ENCODE measurements around the gene TCEAL3. TPM values are rescaled to one million over a fixed set of nuclear protein-coding genes. Genes with fewer than 3 reads are reported as not detected.
"Not testable (repeated sequence)": the region's sequence is repeated elsewhere in the genome, so short reads cannot be mapped to it uniquely, and the experiment has no call there.

TCEAL3 gene
- total RNA-seq, 2 experiments from 2014 or later, result 4.4 to 6.2 TPM

DNA sequence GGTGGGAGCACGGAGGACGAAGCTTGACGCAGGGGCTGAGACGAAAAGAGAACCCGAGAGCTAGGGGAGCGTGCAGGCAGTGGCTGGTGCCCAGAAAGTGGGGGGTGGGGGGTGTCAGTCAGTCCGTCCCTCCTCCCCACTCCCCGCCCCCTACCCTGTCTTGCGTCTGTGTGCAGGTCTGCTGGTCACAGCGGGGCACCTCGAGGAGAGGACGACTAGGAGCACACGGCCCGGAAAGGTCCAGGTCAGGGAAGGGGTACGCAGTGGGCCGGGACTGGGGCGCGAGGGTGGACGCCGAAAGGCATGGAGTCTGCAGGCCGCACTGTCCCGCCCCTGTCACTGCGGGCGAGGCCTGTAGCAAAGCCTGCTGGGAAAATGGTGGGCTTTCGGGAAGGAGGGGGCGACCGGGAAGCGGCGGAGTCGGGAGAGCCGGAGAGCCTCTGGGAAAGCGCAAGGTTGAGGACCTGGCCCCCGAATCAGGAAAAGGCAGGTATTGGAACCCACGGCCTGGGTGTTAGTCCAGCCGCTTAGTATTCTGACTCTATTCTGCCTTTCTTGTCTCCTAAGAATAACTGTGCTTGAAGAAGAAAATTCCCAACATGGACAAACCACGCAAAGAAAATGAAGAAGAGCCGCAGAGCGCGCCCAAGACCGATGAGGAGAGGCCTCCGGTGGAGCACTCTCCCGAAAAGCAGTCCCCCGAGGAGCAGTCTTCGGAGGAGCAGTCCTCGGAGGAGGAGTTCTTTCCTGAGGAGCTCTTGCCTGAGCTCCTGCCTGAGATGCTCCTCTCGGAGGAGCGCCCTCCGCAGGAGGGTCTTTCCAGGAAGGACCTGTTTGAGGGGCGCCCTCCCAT is 21.8 kb downstream of the TCEAL3 start:
- H3K9me3 Mint-ChIP-seq, result no peaks in the 10 kb centered on the region
- H3K4me1 Mint-ChIP-seq (ENCODE audit: low read depth), result peaks cover 19% of the 10 kb centered on the region
- H3K4me3 Mint-ChIP-seq, result peak overlapping the region; percentile 87
- H3K27me3 Mint-ChIP-seq (ENCODE audit: low read depth), result no peaks in the 10 kb centered on the region
- intact Hi-C loops (cut with micrococcal nuclease), result loop anchor here (2.0 to 5.0 kb wide), 4 partner anchors 21 to 289 kb away; no protein-coding TSS in a partner anchor
- peak overlapping the region; percentile 87 for H3K27ac Mint-ChIP-seq
- CTCF ChIA-PET, result interaction anchor here (0.6 to 0.7 kb wide), 2 partner anchors 55 to 574 kb away, joined by 3 read pairs; no protein-coding TSS in a partner anchor
- peak; percentile 33 for DNase-seq
- no peaks in the 10 kb centered on the region for H3K36me3 Mint-ChIP-seq (ENCODE audit: low read depth)

DNA sequence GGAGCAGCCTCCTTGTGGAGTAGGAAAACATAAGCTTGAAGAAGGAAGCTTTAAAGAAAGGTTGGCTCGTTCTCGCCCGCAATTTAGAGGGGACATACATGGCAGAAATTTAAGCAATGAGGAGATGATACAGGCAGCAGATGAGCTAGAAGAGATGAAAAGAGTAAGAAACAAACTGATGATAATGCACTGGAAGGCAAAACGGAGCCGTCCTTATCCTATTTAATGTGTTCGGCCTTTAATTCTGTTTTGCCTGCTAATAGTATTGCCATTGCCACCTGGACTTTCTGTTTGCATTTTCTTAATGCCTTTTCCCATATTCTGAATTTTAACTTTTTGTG is 22.4 kb downstream of the TCEAL3 start:
- CTCF ChIA-PET, result interaction anchor here (0.6 to 0.7 kb wide), 2 partner anchors 55 to 81 kb away, joined by 3 read pairs; partner anchors contain the start of gene TMEM31

DNA sequence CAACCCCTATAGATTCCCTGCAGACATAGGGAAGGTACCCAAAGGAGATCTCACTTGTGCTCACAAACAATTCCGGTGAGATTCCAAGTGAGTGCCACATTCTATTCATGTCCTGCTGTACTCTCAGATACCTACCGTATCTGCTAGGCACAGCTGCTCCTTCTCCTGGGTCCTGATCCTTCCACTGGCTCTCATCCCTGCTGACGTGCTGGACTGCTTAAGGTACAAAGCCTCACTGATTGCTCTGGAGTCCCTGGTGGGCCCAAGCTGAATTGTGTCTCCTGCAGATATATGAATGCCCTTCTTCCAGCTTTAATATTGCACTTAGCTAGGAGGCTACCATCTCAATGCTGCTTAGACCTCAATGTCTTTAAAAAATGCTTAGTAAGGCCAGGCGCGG is 23.4 kb downstream of the TCEAL3 start:
- no peak for DNase-seq
- Mint-ChIP-seq H3K4me1 (ENCODE audit: low read depth) (peaks cover 19% of the 10 kb centered on the region), H3K27ac (no peak overlapping the region), H3K36me3 (ENCODE audit: low read depth) (no peaks in the 10 kb centered on the region), H3K4me3 (no peak overlapping the region), H3K27me3 (ENCODE audit: low read depth) (no peaks in the 10 kb centered on the region), H3K9me3 (no peaks in the 10 kb centered on the region)
- CTCF ChIA-PET, result interaction anchor here (0.6 to 1.1 kb wide), 3 partner anchors 17 to 505 kb away, joined by 3 read pairs; no protein-coding TSS in a partner anchor
- intact Hi-C loops (cut with micrococcal nuclease), result no loop called here

More for the DNA sequence above, 22.4 kb downstream of the TCEAL3 start:
- H3K4me3 Mint-ChIP-seq, result peak overlapping the region; percentile 87
- DNase-seq, result no peak
- peaks cover 19% of the 10 kb centered on the region for H3K4me1 Mint-ChIP-seq (ENCODE audit: low read depth)
- no peaks in the 10 kb centered on the region for H3K27me3 Mint-ChIP-seq (ENCODE audit: low read depth)
- H3K36me3 Mint-ChIP-seq (ENCODE audit: low read depth), result no peaks in the 10 kb centered on the region
- intact Hi-C loops (cut with micrococcal nuclease), result no loop called here
- H3K9me3 Mint-ChIP-seq, result no peaks in the 10 kb centered on the region
- no peak overlapping the region for H3K27ac Mint-ChIP-seq

DNA sequence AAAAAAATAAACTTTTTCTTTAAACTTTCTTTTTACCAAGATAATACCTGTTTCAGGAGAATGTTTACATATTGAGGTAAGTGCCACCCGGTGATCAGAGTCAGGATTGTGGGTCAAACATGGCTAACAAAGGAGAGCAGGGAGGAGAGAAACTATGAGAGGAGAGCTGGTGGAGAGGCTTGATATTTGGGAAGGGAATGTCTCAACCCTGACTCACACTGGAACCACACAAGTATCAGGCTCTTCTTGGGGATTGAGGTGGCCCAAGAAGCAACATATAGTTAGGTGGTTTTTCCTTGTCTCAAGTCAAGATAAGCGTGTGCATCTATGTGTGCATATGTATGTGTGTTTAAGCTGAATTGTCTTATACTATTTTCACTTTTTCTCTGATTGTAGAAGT is 27.7 kb downstream of the TCEAL3 start:
- no peaks in the 10 kb centered on the region for H3K36me3 Mint-ChIP-seq (ENCODE audit: low read depth)
- no peak for DNase-seq
- no peaks in the 10 kb centered on the region for H3K27me3 Mint-ChIP-seq (ENCODE audit: low read depth)
- no peak overlapping the region for H3K4me3 Mint-ChIP-seq
- H3K9me3 Mint-ChIP-seq, result no peaks in the 10 kb centered on the region
- no peak overlapping the region for H3K27ac Mint-ChIP-seq
- intact Hi-C loops (cut with micrococcal nuclease), result no loop called here
- CTCF ChIA-PET, result no interaction called here
- no peaks in the 10 kb centered on the region for H3K4me1 Mint-ChIP-seq (ENCODE audit: low read depth)

DNA sequence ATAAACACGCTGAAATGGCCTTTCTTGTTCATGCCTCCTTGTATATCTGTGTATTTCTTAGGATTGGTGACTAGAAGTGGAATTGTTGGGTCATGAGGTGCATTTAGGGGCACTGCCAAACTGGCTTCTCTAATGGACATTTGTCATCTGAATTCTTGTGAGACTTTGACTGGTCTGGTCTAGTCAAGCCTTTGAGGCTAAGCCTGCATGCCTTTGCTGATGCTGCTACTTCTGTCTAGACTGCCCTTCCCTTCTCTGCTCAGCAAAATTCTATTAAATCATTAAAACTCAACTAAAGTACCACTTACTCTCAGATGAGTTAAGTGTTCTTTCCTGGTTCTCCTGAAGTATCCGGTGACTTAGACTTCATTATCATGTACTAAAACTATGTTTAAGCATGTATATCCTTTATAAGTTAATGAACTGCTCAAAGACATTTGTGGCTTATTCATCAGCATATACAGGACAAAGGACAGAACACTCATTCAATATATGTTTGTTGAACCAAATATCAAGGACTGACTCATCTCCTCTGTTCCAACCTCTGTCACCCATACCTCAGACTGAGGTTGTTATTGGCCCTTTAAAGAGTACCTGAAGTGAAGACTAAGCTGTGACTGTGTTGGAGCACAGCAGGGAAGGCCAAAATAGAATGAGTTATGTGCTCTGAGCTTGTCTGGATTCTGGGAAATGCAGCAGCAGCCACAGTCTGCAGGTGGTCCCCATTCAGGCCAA is 30.0 kb downstream of the TCEAL3 start:
- no peaks in the 10 kb centered on the region for H3K9me3 Mint-ChIP-seq
- no peaks in the 10 kb centered on the region for H3K36me3 Mint-ChIP-seq (ENCODE audit: low read depth)
- intact Hi-C loops (cut with micrococcal nuclease), result no loop called here
- H3K4me1 Mint-ChIP-seq (ENCODE audit: low read depth), result no peaks in the 10 kb centered on the region
- H3K27me3 Mint-ChIP-seq (ENCODE audit: low read depth), result no peaks in the 10 kb centered on the region
- no peak for DNase-seq
- no peak overlapping the region for H3K27ac Mint-ChIP-seq
- CTCF ChIA-PET, result no interaction called here
- no peak overlapping the region for H3K4me3 Mint-ChIP-seq

DNA sequence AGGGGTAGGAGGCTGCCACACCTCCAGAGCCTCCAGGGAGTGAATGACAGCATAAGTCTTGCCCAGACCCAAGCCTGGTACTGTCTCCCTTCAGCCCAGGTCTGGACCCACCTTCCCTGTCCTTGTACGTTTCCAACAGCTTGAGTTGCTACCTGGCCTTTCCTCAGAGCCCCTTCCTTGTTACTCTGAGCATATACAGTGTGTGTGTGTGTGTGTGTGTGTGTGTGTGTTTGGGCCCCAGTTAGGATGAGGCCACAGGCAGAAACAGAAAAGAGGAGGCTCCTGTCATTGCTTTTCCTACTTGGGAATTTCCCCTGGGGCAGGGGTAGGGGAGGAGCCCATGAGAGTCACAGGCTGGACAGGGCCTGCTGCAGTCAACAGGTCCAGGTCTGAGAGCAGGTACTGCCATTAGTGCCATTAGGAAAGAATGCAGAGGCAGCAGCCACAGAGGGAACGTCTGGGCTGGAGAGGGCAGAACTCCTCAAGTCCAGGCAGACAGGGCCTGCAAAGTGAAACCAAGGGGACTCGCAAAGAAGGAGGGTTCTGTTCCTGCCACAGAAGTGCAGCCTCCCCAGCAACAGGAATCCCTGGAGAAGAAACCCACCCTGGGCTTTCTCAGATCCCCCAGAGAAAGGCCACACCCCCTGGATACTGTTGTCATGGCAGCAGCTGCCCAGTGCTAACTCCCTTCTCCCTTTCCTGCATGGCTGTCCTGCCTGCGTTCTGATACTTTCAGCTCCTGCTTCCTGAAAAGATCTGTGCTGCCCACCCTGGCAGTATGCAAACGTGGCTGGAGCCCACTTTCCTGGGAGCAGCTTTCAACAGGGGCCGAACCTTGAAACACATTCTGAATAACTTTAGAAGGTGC is 30.9 kb downstream of the TCEAL3 start:
- H3K9me3 Mint-ChIP-seq; H3K27ac Mint-ChIP-seq; H3K36me3 Mint-ChIP-seq (ENCODE audit: low read depth); intact Hi-C loops (cut with micrococcal nuclease); CTCF ChIA-PET; H3K4me3 Mint-ChIP-seq; H3K4me1 Mint-ChIP-seq (ENCODE audit: low read depth); DNase-seq; H3K27me3 Mint-ChIP-seq (ENCODE audit: low read depth): not testable (repeated sequence)

DNA sequence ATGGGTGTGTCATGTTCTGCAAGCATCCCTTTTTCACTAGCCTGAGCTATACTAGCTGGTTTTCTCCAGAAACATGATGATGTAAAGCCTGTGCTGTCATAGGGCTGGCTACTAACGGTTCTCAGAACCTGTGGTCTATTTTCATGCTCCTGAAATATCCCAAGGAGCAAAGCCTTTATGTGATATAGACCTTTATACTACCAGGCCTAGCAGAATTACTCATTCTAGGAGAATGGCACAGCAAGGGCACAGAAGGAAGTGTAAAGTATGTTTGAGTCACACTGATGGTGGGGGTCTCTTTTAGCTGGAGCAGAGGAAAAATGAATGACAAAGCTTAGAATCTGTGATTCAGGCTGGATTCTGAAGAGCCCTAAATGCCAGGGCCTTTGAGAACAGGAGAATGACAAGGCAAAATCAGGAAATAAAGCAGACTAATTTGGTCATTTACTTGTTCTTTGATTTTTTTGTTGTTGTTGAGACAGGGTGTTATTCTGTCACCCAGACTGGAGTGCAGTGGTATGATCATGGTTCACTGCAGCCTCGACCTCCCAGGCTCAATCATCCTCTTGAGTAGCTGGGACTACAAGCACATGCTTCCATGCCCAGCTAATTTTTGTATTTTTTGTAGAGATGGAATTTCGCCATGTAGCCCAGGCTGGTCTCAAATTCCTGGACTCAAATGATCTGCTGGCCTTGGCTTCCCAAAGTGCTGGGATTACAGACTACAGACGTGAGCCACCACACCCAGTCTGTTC is 32.8 kb downstream of the TCEAL3 start:
- CTCF ChIA-PET, result no interaction called here
- Mint-ChIP-seq H3K9me3 (no peaks in the 10 kb centered on the region), H3K27me3 (ENCODE audit: low read depth) (no peaks in the 10 kb centered on the region), H3K4me3 (no peak overlapping the region), H3K36me3 (ENCODE audit: low read depth) (no peaks in the 10 kb centered on the region), H3K27ac (no peak overlapping the region), H3K4me1 (ENCODE audit: low read depth) (no peaks in the 10 kb centered on the region)
- no peak for DNase-seq
- intact Hi-C loops (cut with micrococcal nuclease), result no loop called here

DNA sequence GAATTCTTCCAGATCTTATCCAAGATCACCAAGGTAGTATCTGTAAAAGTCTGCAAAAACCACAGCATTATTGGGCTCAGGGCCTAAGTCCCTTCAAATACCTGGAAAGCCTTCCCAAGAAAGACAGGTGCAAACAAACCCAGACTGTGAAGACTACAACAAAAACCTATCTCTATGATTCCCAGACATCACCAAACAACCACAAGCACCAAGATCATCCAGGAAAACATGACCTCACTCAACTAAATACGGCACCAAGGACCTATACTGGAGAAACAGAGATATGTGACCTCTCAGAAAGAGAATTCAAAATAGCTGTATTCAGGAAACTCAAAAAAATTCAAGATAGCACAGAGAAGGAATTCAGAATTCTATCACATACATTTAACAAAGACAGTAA is 36.4 kb downstream of the TCEAL3 start:
- Mint-ChIP-seq H3K27ac (no peak overlapping the region), H3K36me3 (ENCODE audit: low read depth) (no peaks in the 10 kb centered on the region), H3K4me1 (ENCODE audit: low read depth) (no peaks in the 10 kb centered on the region), H3K27me3 (ENCODE audit: low read depth) (no peaks in the 10 kb centered on the region), H3K9me3 (no peaks in the 10 kb centered on the region), H3K4me3 (no peak overlapping the region)
- CTCF ChIA-PET, result no interaction called here
- DNase-seq, result no peak
- intact Hi-C loops (cut with micrococcal nuclease), result no loop called here

DNA sequence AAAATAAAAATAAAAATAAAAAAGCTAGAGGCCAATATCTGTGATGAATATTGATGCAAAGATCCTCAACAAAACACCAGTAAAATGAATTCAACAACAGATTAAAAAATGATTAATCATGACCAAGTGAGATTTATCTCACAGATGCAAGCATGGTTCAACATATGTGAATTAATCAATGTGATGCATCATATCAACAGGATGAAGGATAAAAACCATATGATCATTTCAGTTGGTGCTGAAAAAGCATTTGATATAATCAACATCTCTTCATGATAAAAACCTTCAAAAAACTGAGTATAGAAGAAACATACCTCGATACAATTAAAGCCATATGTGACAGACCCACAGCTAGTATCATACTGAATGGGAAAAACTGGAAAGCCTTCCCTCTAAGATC is 39.9 kb downstream of the TCEAL3 start:
- no peaks in the 10 kb centered on the region for H3K36me3 Mint-ChIP-seq (ENCODE audit: low read depth)
- H3K4me1 Mint-ChIP-seq (ENCODE audit: low read depth), result no peaks in the 10 kb centered on the region
- H3K9me3 Mint-ChIP-seq, result no peaks in the 10 kb centered on the region
- no peak overlapping the region for H3K4me3 Mint-ChIP-seq
- H3K27me3 Mint-ChIP-seq (ENCODE audit: low read depth), result no peaks in the 10 kb centered on the region
- DNase-seq, result no peak
- CTCF ChIA-PET, result interaction anchor here (1.1 kb wide), 1 partner anchor 17 kb away, joined by 3 read pairs; no protein-coding TSS in a partner anchor
- intact Hi-C loops (cut with micrococcal nuclease), result no loop called here
- no peak overlapping the region for H3K27ac Mint-ChIP-seq

DNA sequence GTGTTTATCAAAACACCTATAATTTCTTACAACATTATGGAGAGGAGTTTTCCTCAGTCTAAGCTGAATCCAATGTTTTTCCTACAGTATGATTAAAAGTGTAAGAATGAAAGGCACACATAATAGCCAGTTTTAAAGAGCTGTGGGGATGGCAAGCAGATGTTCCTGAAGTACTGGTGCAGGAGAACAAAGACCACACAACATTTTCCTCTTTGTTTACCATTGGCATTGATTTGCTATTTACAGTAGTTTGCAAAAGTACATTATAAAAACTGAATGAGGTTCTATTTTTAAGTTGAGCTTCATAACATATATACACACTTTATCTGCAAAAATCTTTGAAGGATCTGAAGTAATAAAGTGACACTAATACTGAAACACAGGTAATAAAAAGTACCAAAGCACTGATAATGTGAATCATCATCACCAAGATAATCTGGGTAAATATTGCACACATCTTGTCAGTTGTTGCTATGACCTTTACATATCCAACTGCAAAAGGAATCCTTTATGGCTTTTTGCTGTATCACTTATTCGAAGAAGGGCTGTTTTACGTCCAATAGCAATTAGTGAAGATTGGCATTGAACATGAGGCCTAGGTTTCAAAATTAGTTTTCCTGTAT is 43.5 kb downstream of the TCEAL3 start:
- CTCF ChIA-PET, result no interaction called here
- Mint-ChIP-seq H3K27me3 (ENCODE audit: low read depth) (no peaks in the 10 kb centered on the region), H3K36me3 (ENCODE audit: low read depth) (no peaks in the 10 kb centered on the region), H3K4me3 (no peak overlapping the region), H3K9me3 (peaks cover 2% of the 10 kb centered on the region), H3K27ac (no peak overlapping the region), H3K4me1 (ENCODE audit: low read depth) (no peaks in the 10 kb centered on the region)
- DNase-seq, result no peak
- intact Hi-C loops (cut with micrococcal nuclease), result no loop called here

DNA sequence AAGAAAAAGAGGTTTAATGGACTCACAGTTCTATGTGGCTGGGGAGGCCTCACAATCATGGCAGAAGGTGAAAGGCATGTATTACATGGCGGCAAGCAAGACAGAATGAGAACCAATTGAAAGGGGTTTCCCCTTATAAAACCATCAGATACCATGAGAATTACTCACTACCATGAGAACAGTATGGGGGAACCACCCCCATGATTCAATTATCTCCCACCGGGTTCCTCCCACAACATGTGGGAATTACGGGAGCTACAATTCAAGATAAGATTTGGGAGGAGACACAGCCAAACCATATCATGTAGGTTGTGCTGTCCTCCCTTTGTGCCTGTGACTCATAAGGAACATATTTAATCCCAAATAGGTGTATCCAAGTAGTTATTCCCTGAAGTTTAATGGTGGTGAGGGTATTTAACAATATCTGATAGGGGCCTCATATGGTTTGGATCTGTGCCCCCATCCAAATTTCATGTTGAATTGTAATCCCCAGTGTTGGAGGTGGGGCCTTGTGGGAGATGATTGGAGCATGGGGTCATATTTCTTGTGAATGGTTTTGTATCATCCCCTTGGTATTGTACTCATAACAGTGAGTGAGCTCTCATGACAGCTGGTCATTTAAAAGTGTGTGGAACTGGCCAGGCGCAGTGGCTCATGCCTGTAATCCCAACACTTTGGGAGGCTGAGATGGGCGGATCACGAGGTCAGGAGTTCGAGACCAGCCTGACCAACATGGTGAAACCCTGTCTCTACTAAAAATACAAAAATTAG is 47.7 kb downstream of the TCEAL3 start:
- H3K4me3 Mint-ChIP-seq; DNase-seq; intact Hi-C loops (cut with micrococcal nuclease); H3K27me3 Mint-ChIP-seq (ENCODE audit: low read depth); H3K27ac Mint-ChIP-seq; H3K4me1 Mint-ChIP-seq (ENCODE audit: low read depth); CTCF ChIA-PET; H3K9me3 Mint-ChIP-seq; H3K36me3 Mint-ChIP-seq (ENCODE audit: low read depth): not testable (repeated sequence)
